ENCODE results near the gene ATF6. TPM values are rescaled to one million over a fixed set of nuclear protein-coding genes. Genes with fewer than 3 reads are reported as not detected.
"Not testable (repeated sequence)": the region's sequence is repeated elsewhere in the genome, so short reads cannot be mapped to it uniquely, and the experiment has no call there.

ATF6 gene
- total and polyA plus RNA-seq, 4 donors, result 10.0 to 22.5 (median 13.4) TPM

DNA sequence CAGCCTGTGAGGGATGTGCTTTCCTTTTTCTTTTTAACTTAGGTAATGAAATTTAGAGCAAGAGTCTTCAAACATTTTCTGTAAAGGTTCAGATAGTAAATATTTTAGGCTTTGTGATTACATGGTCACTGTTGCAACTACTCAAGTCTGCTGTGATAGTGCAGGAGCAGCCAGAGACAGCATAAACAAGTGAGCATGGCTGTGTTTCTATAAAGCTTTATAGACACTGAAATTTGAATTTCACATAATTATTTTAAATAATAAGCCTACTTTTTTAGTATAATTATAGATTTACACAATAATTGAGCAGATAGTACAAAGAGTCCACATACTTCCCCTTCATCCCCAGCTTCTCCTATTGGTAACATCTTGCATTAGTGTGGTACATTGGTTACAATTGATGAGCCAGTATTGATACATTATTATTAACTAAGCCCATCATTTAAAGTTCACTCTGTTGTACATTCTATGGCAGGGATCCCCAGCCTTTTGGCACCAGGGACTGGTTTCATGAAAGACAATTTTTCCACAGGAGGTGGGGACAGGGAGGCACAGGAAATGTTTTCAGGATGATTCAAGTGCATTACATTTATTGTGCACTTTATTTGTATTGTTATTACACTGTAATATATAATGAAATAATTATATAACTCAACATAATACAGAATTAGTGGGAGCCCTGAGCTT lies 3.0 kb downstream of the ATF6 start:
- H3K27me3 ChIP-seq (ENCODE audit: control insufficient read depth in 4 of 4, insufficient read depth in 4 of 4, low read length in 3 of 4), result no peaks in the 10 kb centered on the region
- H3K9ac ChIP-seq (ENCODE audit: low read depth in 1 of 2, low read length in 2 of 2), result no peak overlapping the region
- H3K27ac ChIP-seq (ENCODE audit: low read depth in 1 of 2, low read length in 2 of 2), result no peak overlapping the region
- H3K4me3 ChIP-seq (ENCODE audit: low read depth in 1 of 3, low read length in 3 of 3), result no peak overlapping the region
- H3K9me3 ChIP-seq (ENCODE audit: control insufficient read depth in 4 of 4, low read length in 3 of 4), result no peaks in the 10 kb centered on the region
- peaks cover 4 to 36% (median 23%) of the 10 kb centered on the region in 4 donors for H3K4me1 ChIP-seq (ENCODE audit: control insufficient read depth in 4 of 4, insufficient read depth in 4 of 4, low read length in 3 of 4)
- peaks cover 0 to 2% (median 0%) of the 10 kb centered on the region in 4 donors for H3K36me3 ChIP-seq (ENCODE audit: control insufficient read depth in 4 of 4, insufficient read depth in 3 of 4, low read depth in 1 of 4, low read length in 3 of 4)
- no peak for DNase-seq (ENCODE audit: low spot score)
- TF ChIP-seq, protein P1, sequence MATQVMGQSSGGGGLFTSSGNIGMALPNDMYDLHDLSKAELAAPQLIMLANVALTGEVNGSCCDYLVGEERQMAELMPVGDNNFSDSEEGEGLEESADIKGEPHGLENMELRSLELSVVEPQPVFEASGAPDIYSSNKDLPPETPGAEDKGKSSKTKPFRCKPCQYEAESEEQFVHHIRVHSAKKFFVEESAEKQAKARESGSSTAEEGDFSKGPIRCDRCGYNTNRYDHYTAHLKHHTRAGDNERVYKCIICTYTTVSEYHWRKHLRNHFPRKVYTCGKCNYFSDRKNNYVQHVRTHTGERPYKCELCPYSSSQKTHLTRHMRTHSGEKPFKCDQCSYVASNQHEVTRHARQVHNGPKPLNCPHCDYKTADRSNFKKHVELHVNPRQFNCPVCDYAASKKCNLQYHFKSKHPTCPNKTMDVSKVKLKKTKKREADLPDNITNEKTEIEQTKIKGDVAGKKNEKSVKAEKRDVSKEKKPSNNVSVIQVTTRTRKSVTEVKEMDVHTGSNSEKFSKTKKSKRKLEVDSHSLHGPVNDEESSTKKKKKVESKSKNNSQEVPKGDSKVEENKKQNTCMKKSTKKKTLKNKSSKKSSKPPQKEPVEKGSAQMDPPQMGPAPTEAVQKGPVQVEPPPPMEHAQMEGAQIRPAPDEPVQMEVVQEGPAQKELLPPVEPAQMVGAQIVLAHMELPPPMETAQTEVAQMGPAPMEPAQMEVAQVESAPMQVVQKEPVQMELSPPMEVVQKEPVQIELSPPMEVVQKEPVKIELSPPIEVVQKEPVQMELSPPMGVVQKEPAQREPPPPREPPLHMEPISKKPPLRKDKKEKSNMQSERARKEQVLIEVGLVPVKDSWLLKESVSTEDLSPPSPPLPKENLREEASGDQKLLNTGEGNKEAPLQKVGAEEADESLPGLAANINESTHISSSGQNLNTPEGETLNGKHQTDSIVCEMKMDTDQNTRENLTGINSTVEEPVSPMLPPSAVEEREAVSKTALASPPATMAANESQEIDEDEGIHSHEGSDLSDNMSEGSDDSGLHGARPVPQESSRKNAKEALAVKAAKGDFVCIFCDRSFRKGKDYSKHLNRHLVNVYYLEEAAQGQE (IDR thresholded peaks at IDR 0.05), result no peak
- TF ChIP-seq HNF4G (IDR thresholded peaks at IDR 0.05), result no peak
- TF ChIP-seq HNF4A (conservative IDR thresholded peaks at IDR 0.05), result no peak
- no peak for TF ChIP-seq NR2F2 (IDR thresholded peaks at IDR 0.05)
- no peak for TF ChIP-seq FOXA1 (IDR thresholded peaks at IDR 0.05)
- TF ChIP-seq, protein P2, sequence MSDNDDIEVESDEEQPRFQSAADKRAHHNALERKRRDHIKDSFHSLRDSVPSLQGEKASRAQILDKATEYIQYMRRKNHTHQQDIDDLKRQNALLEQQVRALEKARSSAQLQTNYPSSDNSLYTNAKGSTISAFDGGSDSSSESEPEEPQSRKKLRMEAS (IDR thresholded peaks at IDR 0.05), result no peak
- no peak for TF ChIP-seq TAF1 (conservative IDR thresholded peaks at IDR 0.05)
- no peak for TF ChIP-seq RAD21 (IDR thresholded peaks at IDR 0.05)
- no peak for TF ChIP-seq JUND (IDR thresholded peaks at IDR 0.05)
- no peak for TF ChIP-seq GABPA (IDR thresholded peaks at IDR 0.05 in 1 of 2, conservative IDR thresholded peaks at IDR 0.05 in 1 of 2)
- TF ChIP-seq FOXA2 (IDR thresholded peaks at IDR 0.05), result no peak
- TF ChIP-seq, protein P3, sequence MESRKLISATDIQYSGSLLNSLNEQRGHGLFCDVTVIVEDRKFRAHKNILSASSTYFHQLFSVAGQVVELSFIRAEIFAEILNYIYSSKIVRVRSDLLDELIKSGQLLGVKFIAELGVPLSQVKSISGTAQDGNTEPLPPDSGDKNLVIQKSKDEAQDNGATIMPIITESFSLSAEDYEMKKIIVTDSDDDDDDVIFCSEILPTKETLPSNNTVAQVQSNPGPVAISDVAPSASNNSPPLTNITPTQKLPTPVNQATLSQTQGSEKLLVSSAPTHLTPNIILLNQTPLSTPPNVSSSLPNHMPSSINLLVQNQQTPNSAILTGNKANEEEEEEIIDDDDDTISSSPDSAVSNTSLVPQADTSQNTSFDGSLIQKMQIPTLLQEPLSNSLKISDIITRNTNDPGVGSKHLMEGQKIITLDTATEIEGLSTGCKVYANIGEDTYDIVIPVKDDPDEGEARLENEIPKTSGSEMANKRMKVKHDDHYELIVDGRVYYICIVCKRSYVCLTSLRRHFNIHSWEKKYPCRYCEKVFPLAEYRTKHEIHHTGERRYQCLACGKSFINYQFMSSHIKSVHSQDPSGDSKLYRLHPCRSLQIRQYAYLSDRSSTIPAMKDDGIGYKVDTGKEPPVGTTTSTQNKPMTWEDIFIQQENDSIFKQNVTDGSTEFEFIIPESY (IDR thresholded peaks at IDR 0.05), result no peak
- TF ChIP-seq, protein P4, sequence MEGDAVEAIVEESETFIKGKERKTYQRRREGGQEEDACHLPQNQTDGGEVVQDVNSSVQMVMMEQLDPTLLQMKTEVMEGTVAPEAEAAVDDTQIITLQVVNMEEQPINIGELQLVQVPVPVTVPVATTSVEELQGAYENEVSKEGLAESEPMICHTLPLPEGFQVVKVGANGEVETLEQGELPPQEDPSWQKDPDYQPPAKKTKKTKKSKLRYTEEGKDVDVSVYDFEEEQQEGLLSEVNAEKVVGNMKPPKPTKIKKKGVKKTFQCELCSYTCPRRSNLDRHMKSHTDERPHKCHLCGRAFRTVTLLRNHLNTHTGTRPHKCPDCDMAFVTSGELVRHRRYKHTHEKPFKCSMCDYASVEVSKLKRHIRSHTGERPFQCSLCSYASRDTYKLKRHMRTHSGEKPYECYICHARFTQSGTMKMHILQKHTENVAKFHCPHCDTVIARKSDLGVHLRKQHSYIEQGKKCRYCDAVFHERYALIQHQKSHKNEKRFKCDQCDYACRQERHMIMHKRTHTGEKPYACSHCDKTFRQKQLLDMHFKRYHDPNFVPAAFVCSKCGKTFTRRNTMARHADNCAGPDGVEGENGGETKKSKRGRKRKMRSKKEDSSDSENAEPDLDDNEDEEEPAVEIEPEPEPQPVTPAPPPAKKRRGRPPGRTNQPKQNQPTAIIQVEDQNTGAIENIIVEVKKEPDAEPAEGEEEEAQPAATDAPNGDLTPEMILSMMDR (IDR thresholded peaks at IDR 0.05; ENCODE audit: low read depth, low read length, missing input control), result no peak
- TF ChIP-seq RXRA (IDR thresholded peaks at IDR 0.05), result no peak
- no peak for TF ChIP-seq SP1 (IDR thresholded peaks at IDR 0.05)
- TF ChIP-seq YY1 (IDR thresholded peaks at IDR 0.05), result no peak
- no peak for TF ChIP-seq EGR1 (IDR thresholded peaks at IDR 0.05; ENCODE audit: low read depth in 2 of 2)
- TF ChIP-seq, protein P5, sequence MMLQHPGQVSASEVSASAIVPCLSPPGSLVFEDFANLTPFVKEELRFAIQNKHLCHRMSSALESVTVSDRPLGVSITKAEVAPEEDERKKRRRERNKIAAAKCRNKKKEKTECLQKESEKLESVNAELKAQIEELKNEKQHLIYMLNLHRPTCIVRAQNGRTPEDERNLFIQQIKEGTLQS (IDR thresholded peaks at IDR 0.05), result no peak

DNA sequence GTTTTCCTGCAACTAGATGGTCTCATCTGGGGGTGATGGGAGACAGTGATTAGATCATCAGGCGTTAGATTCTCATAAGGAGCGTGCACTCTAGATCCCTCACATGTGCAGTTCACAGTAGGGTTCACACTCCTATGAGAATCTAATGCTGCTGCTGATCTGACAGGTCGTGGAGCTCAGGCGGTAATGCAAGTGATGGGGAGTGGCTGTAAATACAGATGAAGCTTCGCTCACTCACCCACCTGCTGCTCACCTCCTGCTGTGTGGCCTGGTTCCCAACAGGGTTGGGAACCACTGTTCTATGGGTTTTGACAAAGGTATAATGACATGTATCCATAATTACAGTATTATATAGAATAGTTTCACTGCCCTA lies 3.5 kb downstream of the ATF6 start:
- H3K9me3 ChIP-seq (ENCODE audit: control insufficient read depth in 4 of 4, low read length in 3 of 4); H3K36me3 ChIP-seq (ENCODE audit: control insufficient read depth in 4 of 4, insufficient read depth in 3 of 4, low read depth in 1 of 4, low read length in 3 of 4); H3K9ac ChIP-seq (ENCODE audit: low read depth in 1 of 2, low read length in 2 of 2); H3K27ac ChIP-seq (ENCODE audit: low read depth in 1 of 2, low read length in 2 of 2); H3K27me3 ChIP-seq (ENCODE audit: control insufficient read depth in 4 of 4, insufficient read depth in 4 of 4, low read length in 3 of 4); H3K4me3 ChIP-seq (ENCODE audit: low read depth in 1 of 3, low read length in 3 of 3); DNase-seq (ENCODE audit: low spot score): not testable (repeated sequence)
- H3K4me1 ChIP-seq (ENCODE audit: control insufficient read depth in 4 of 4, insufficient read depth in 4 of 4, low read length in 3 of 4), result peaks cover 4 to 36% (median 23%) of the 10 kb centered on the region in 4 donors
- WGBS, result 94% methylated on average over 5 of the region's 5 CpGs

All from liver (tissue), 9 donors.